ENCODE measurements around the gene GOLGA1.
"Not testable (repeated sequence)": the region's sequence is repeated elsewhere in the genome, so short reads cannot be mapped to it uniquely, and the experiment has no call there.

The GOLGA1 gene

DNA sequence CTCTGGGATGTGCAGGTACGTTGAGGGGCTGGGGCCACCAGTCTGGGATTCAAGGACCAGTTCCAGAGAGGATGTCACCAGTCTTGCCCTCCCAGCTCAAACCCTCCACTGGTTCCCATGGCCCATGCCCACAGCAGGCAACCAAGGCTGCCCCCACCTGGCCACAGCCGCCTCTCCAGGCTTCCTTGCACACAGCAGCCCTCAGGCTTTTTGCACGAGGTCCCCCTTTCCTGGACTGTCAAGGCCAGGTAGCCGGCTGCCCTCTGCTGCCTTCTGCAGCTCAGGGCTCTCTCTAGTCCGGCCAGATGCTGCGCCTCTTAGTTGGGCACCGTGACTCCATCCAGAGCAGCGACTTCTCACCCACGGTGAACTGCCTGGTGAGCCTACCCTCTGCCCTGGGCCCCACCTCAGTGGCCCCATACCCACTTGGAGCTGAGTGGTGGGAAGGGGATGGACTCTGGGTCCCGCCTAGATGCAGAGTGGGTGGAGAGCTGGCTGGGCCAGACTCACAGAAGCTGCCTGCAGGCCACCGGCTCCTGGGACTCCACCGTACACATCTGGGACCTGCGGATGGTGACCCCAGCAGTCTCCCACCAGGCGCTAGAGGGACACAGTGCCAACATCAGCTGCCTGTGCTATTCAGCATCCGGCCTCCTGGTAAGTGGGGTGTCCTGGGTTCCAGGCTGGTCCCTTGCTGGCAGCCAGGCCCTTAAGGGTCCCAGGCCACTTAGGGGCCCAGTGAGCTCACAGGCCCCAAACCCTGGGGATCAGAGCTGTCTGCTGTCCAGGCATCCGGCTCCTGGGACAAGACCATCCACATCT lies 84.7 kb downstream of the GOLGA1 start:
- no peak for DNase-seq

- no peak for DNase-seq
Observed at GRCh38 chr9:124855566-124855943, 85.3 kb downstream of the GOLGA1 start.

DNA sequence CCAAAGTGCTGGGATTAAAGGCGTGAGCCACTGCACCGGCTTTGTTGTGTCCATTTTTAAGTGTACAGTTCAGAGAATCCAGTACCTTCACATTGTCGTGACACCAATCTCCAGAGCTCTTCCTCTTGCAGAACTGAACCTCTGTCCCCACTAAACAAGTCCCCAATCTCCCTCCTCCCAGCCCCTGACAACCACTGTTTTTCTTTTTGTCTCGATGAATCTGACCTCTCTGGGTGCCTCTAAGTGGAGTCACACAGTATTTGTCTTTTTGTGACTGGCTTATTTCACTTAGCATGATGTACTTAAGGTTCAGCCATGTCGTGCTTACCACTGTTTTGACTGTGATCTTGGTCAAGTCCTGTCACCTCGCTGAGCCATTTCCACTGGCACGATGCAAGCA lies 86.1 kb downstream of the GOLGA1 start:
- DNase-seq, result no peak

DNA sequence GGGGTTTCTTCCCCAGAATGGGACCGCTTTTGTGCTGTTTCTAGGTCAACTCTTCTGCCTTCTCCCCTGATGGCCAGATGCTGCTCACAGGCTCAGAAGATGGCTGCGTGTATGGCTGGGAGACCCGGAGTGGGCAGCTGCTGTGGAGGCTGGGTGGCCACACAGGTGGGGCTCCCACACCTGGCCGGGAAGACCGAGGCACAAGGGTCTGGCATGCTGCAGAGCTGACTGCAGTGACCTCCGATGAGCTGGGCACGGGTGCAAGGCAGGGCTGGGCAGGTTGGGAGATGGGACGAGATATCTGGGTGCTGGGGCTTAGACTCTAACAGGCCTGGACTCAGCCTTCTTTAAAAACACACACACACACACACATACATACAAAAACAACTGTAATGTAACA lies 86.7 kb downstream of the GOLGA1 start:
- no peak for DNase-seq

GRCh38 chr9:124853605-124854143 lies 87.2 kb downstream of the GOLGA1 start:
- no peak for DNase-seq

DNA sequence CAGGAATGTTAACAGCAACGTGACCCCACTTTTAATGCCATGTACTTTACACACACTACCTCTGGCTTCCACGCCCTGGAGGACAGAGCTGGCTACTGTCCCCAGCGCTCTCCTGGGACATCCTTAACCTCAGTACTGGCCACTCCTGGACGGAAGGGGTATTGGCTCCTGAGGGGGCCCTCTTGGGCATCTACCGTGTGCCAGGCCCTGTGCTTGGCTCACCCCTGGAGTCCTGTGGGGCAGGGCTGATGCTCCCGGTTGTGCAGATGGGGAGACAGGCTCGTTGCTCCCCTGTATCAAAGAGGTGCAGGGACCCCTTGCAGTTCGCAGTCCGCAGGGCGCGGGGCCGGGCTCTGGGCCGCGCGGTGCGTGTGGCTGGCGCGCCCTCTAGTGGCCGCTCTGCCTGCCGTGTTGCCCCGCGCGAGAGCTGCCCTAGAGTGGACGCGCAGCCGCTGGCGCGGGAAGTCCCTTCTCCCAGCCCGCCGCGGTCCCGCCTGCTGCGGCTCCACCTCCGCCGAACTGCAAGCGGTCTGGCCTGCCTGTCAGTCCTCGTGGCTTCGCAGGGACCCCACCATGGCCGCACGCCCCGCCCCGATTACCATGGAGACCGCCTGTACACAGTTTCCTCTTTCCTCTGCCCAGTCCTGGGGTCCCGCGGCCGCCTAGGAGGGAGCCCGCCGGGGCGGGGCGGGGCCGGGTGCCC lies 87.9 kb downstream of the GOLGA1 start, which contains the start of gene WDR38:
WDR38 (plus strand) TSS at position 632 of the 703 bp plus-strand sequence. CDS start 72 bp downstream, outside the sequence.
- DNase-seq, result peak; percentile 61

DNA sequence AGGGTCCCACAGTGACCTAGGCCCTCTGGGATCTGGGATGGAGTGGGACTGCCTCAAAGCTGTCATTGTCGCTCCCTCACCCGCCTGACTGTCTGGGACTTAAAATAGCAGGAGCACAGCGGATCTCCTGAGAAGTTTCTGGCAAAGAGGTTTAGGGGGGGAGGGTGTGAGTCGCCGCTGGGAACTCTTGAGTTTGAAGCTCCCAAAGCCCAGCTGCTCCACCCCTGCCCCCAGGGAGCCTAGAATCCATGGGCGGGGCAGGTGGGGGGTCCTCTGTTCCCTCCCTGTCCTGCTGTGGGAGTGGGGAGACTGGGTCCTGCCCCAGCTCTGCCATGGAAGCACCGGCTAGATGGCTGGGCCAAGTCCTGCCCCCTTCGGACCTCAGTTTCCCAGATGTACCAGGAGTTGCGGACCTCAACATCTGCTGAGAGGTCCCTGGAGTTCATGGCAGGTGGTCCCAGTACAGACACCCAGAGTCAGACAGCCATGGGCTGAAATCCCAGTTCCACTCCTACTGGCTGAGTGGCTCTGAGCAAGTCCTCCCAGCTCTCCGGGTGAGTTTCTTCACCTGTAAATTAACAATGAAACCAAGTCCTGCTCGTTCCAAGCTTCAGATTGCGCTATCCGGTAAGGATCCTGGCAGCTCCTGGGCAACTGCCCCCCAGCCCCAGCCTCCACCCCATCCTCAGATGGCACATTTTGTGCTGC lies 88.6 kb downstream of the GOLGA1 start:
- no peak for DNase-seq

GRCh38 chr9:124849801-124850200 lies 91.1 kb downstream of the GOLGA1 start:
- DNase-seq, result peak; percentile 64

DNA sequence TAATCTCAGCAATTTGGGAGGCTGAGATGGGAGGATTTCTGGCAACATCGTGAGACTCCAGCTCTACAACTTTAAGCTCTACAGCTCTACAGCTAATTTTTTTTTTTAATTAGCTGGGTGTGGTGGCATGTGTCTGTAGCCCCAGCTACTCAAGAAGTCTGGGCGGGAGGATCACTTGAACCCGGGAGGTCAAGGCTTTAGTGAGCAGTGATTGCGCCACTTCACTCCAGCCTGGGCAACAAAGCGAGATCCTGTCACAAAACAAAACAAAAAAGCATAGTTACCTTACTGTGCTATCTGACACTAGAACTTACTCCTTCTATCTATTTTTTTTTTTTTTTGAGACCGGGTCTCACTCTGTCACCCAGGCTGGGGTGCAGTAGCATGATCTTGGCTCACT lies 93.9 kb downstream of the GOLGA1 start:
- DNase-seq, result no peak

DNA sequence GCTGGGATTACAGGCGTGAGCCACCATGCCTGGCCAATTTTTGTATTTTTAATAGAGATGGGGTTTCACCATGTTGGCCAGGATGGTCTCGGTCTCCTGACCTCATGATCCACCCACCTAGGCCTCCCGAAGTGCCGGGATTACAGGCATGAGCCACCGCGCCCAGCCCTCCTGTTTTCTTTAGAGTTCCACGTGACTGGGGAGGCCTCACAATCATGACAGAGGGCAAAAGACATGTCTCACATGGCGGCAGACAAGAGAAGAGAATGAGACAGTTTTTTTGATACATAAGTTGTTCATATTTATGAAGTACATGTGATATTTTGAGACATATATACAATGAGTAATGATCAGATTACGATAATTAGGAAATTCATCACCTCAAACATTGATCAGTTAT lies 94.4 kb downstream of the GOLGA1 start:
- DNase-seq, result not testable (repeated sequence)

- DNase-seq, result no peak
Observed at GRCh38 chr9:124844291-124844690, 96.6 kb downstream of the GOLGA1 start.

GRCh38 chr9:124843456-124844034 lies 97.3 kb downstream of the GOLGA1 start:
- DNase-seq, result no peak

DNA sequence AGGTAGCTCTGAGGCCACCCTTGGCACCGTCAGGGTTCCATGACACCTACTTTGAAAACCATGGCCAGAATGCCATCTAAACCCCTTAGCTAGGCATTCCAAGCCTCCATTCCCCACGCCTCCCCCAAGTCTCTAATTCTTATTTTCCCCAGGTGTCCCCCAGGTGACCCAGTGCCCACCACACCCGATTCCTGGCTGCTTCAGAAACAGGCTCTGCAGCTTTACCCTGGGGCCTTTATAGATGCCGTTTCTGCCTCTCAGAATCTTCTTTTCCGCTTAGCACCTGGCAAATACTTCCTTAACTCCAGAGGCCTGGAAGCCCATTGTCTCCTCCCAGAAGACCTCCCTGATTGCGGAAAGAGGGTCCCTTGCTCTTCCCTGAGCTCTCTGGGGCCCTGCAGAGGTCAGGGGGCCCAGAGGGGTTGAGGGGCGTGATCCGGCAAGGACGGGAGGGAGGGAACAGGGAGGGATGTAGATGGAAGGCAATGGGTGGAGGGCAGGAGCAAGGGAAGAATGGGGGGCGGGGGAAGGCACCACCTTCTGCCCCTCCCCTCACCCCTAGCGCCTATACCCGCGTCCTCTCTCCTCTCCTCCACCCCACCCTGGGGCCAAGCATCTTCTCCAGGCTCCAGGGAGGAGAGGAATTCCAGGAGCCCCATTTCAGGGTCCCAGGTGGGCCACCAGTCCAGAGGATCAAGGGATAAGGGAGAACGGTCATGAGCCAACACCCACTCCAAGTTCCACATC lies 99.6 kb downstream of the GOLGA1 start:
- no peak for DNase-seq

DNA sequence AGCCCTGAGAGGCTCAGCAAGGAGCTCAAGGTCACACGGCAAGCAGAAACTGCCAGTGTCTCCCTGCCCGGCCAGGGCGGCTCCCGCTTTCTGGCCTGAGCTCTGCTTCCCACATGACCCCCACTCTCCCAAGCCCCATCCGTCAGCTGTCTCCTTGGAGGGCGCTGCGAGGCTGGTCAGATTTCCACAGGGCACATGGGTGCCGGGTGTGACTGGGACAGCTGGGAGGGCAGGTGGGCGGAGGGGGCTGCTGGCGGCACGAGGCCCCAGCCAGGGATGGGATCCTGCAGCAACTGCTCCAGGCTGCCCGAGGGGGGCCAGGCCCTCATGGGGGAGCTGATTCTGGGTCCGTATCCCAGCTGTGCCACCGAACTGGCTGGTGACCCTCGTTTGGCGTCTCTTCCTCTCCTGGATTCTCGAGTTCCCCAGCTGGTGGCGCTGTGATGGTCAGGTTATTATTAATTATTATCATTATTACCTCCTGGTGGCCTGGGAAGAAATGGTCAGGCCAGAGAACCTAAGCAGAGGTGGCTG lies 100.5 kb downstream of the GOLGA1 start:
- DNase-seq, result no peak

- DNase-seq, result peak; percentile 26
Observed at GRCh38 chr9:124839612-124840299, 101.1 kb downstream of the GOLGA1 start.

GRCh38 chr9:124838567-124839275 lies 102.2 kb downstream of the GOLGA1 start:
- DNase-seq, result not testable (repeated sequence)

- DNase-seq, result not testable (repeated sequence)
Observed at GRCh38 chr9:124838132-124838531, 102.8 kb downstream of the GOLGA1 start.

DNA sequence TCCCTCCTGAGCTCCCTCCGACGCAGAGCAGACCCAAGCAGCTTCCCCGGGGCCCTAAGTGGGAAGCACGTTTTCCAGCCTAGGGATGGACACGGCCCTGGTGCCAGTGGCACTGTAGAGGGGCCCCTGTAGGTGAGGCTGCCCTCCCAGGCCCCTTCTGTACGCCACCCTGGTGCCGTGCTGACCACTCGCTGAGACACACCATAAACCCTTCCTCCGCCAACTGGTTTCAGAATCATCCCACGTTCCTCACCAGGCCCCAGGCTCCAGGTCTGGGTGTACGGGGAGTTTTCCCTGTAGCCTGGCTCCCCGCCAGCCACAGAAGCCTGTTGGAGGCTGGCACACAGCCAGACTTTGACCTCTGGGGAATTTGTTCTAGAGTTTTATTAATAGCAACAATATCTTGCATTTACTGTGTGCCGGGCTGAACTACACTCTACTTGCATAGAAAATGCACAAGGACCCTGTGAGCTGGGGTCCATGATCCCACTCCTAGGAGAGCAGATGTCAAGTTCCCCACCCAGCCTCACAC lies 105.8 kb downstream of the GOLGA1 start:
- DNase-seq, result peak; percentile 82

- peak; percentile 72 for DNase-seq
Observed at GRCh38 chr9:124834591-124834990, 106.3 kb downstream of the GOLGA1 start.

Measured in fibroblast of skin of right quadriceps (primary cell).